ENCODE measurements around the gene STOML1. TPM values are rescaled to one million over a fixed set of nuclear protein-coding genes. Genes with fewer than 3 reads are reported as not detected.

The STOML1 gene
- total RNA-seq, 6 experiments from 2014 or later: 7.2 to 12.7 (median 8.3) TPM

- 47% methylated on average over 3 of the region's 6 CpGs for WGBS (ENCODE audit: insufficient coverage, low coverage, low lambda C conversion rate, missing lambda C conversion rate)
- Histone ChIP-seq H3K9me3 (no peaks in the 10 kb centered on the region), H3K4me3 (no peak overlapping the region), H3K36me3 (no peaks in the 10 kb centered on the region), H3K27me3 (peaks cover 0 to 3% of the 10 kb centered on the region in 2 donors), H3K4me1 (no peaks in the 10 kb centered on the region), H3K27ac (no peak overlapping the region)
- intact Hi-C loops (cut with DNase I): no loop called here
- TF ChIP-seq CTCF (IDR thresholded peaks at IDR 0.05) (no peak), POLR2A (IDR thresholded peaks at IDR 0.05) (no peak)
- ATAC-seq: no peak
- DNase-seq: no peak
Measured at GRCh38 chr15:73932381-73933191, 59.5 kb downstream of the STOML1 start.

GRCh38 chr15:73931441-73931840 is 60.7 kb downstream of the STOML1 start:
- 18% methylated on average over 1 of the region's 2 CpGs for WGBS (ENCODE audit: insufficient coverage, low coverage, low lambda C conversion rate, missing lambda C conversion rate)
- Histone ChIP-seq H3K27ac (no peak overlapping the region), H3K4me3 (no peak overlapping the region), H3K9me3 (no peaks in the 10 kb centered on the region), H3K27me3 (peaks cover 0 to 7% of the 10 kb centered on the region in 2 donors), H3K4me1 (no peaks in the 10 kb centered on the region), H3K36me3 (no peaks in the 10 kb centered on the region)
- TF ChIP-seq CTCF (IDR thresholded peaks at IDR 0.05) (no peak), POLR2A (IDR thresholded peaks at IDR 0.05) (no peak)
- ATAC-seq (no peak), DNase-seq (peak in 1 of 3 donors; percentile 20)
- intact Hi-C loops (cut with DNase I): no loop called here

- intact Hi-C loops (cut with DNase I): no loop called here
- ATAC-seq: no peak
- Histone ChIP-seq H3K27ac (no peak overlapping the region), H3K4me3 (no peak overlapping the region), H3K9me3 (no peaks in the 10 kb centered on the region), H3K36me3 (no peaks in the 10 kb centered on the region), H3K27me3 (peaks cover 0 to 7% of the 10 kb centered on the region in 2 donors), H3K4me1 (no peaks in the 10 kb centered on the region)
- peak in 1 of 3 donors; percentile 34 for DNase-seq
- WGBS (ENCODE audit: insufficient coverage, low coverage, low lambda C conversion rate, missing lambda C conversion rate): 73% methylated on average over 2 of the region's 7 CpGs
- no peak for TF ChIP-seq CTCF (IDR thresholded peaks at IDR 0.05)
- TF ChIP-seq POLR2A (IDR thresholded peaks at IDR 0.05): no peak
Measured at GRCh38 chr15:73930790-73931281, 61.3 kb downstream of the STOML1 start.

GRCh38 chr15:73930371-73930770 is 61.7 kb downstream of the STOML1 start:
- ATAC-seq (no peak), DNase-seq (peak in 1 of 3 donors; percentile 42)
- Histone ChIP-seq H3K27ac (no peak overlapping the region), H3K36me3 (no peaks in the 10 kb centered on the region), H3K4me3 (no peak overlapping the region), H3K27me3 (peaks cover 0 to 7% of the 10 kb centered on the region in 2 donors), H3K9me3 (no peaks in the 10 kb centered on the region), H3K4me1 (no peaks in the 10 kb centered on the region)
- WGBS (ENCODE audit: insufficient coverage, low coverage, low lambda C conversion rate, missing lambda C conversion rate): 63% methylated on average over 4 of the region's 8 CpGs
- intact Hi-C loops (cut with DNase I): no loop called here
- TF ChIP-seq CTCF (IDR thresholded peaks at IDR 0.05) (no peak), POLR2A (IDR thresholded peaks at IDR 0.05) (no peak)
